MCF 10A (cell line): ENCODE data around the gene TMEM266. TPM values are rescaled to one million over a fixed set of nuclear protein-coding genes. Genes with fewer than 3 reads are reported as not detected.

Experiments used
- BruUV-seq: library from RNA; stranded (reverse); fragments of 400-500 nt; replicated peaks from 2 replicates; lab custom pipeline; 2021; lab: Mats Ljungman, UMichigan
- CTCF ChIA-PET: fragments of 300-600 bp; sonication (Branson Sonifier 250); formaldehyde crosslinking; extraction: SDS; loops from one replicate; lab custom pipeline; 2021; ENCODE audit warnings: antibody characterized with exemption, inconsistent platforms; lab: Yijun Ruan, JAX
- POLR2A ChIA-PET: fragments of 300-600, 350-650 bp; sonication (Branson Sonifier 250); formaldehyde crosslinking; extraction: SDS; loops from one replicate; lab custom pipeline; 2020; ENCODE audit warnings: antibody characterized with exemption, inconsistent platforms; lab: Yijun Ruan, JAX
- DNase-seq: peaks from one replicate; pipeline ENCODE4 v3.0.0-alpha.2; 2018; ENCODE audit not compliant: unreplicated experiment
- H3K27ac Mint-ChIP-seq: one replicate; pipeline ENCODE4 v1.8.0; 2022; ENCODE audit warnings: mild to moderate bottlenecking, low read depth, mixed read lengths; ENCODE audit not compliant: unreplicated experiment
- H3K27me3 Mint-ChIP-seq: one replicate; pipeline ENCODE4 v1.8.0; 2022; ENCODE audit warnings: mixed read lengths; ENCODE audit not compliant: insufficient read depth, unreplicated experiment
- H3K36me3 Mint-ChIP-seq: one replicate; pipeline ENCODE4 v1.8.0; 2022; ENCODE audit warnings: mild to moderate bottlenecking, moderate library complexity, mixed read lengths; ENCODE audit not compliant: insufficient read depth, unreplicated experiment
- H3K4me1 Mint-ChIP-seq: one replicate; pipeline ENCODE4 v1.8.0; 2022; ENCODE audit warnings: mixed read lengths; ENCODE audit not compliant: insufficient read depth, unreplicated experiment
- H3K4me3 Mint-ChIP-seq: one replicate; pipeline ENCODE4 v1.8.0; 2022; ENCODE audit warnings: mild to moderate bottlenecking, moderate library complexity, mixed read lengths; ENCODE audit not compliant: unreplicated experiment
- H3K9me3 Mint-ChIP-seq: one replicate; pipeline ENCODE4 v1.8.0; 2022; ENCODE audit warnings: mixed read lengths; ENCODE audit not compliant: unreplicated experiment
- intact Hi-C: fragments of 100-400 bp; cut with micrococcal nuclease; formaldehyde crosslinking; loops from 2 replicates; pipeline ENCODE4 v1.14.1; 2022
- total RNA-seq: library from RNA; stranded (reverse); gene quantifications from 2 replicates; pipeline ENCODE4 v1.2.3, GENCODE V29; 2022
- TF ChIP-seq, protein P1 (sequence below): fragments of 200-600 bp; IDR thresholded peaks from one replicate; pipeline ENCODE4 v1.8.0; 2022; ENCODE audit warnings: antibody characterized with exemption, mild to moderate bottlenecking; ENCODE audit not compliant: unreplicated experiment

Gene TMEM266
- total RNA-seq, 1 experiment from 2014 or later = not detected

- peaks cover 9% of the 10 kb centered on the region for H3K36me3 Mint-ChIP-seq
- no peaks in the 10 kb centered on the region for H3K9me3 Mint-ChIP-seq
- peak; percentile 92 for DNase-seq
- H3K4me3 Mint-ChIP-seq = no peak overlapping the region
- TF ChIP-seq, protein P1, sequence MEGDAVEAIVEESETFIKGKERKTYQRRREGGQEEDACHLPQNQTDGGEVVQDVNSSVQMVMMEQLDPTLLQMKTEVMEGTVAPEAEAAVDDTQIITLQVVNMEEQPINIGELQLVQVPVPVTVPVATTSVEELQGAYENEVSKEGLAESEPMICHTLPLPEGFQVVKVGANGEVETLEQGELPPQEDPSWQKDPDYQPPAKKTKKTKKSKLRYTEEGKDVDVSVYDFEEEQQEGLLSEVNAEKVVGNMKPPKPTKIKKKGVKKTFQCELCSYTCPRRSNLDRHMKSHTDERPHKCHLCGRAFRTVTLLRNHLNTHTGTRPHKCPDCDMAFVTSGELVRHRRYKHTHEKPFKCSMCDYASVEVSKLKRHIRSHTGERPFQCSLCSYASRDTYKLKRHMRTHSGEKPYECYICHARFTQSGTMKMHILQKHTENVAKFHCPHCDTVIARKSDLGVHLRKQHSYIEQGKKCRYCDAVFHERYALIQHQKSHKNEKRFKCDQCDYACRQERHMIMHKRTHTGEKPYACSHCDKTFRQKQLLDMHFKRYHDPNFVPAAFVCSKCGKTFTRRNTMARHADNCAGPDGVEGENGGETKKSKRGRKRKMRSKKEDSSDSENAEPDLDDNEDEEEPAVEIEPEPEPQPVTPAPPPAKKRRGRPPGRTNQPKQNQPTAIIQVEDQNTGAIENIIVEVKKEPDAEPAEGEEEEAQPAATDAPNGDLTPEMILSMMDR = no peak
- intact Hi-C loops = no loop called here
- H3K4me1 Mint-ChIP-seq = peaks cover 44% of the 10 kb centered on the region
- POLR2A ChIA-PET = interaction anchor here (0.9 kb wide), 1 partner anchor 14 kb away, joined by 4 read pairs; no protein-coding TSS in a partner anchor
- CTCF ChIA-PET = interaction anchor here (0.5 to 1.3 kb wide), 4 partner anchors 8 to 1211 kb away, joined by 3 to 5 read pairs (median 3); no protein-coding TSS in a partner anchor
- no peaks in the 10 kb centered on the region for H3K27me3 Mint-ChIP-seq
- no TSS peak for BruUV-seq
- peak overlapping the region; percentile 62 for H3K27ac Mint-ChIP-seq
These were observed 139.6 kb downstream of the TMEM266 start for GRCh38 chr15:76199106-76200082.

- ChIA-PET POLR2A (no interaction called here), CTCF (interaction anchor here (0.5 to 2.3 kb wide), 3 partner anchors 9 to 95 kb away, joined by 3 to 7 read pairs (median 5); no protein-coding TSS in a partner anchor)
- Mint-ChIP-seq H3K27me3 (no peaks in the 10 kb centered on the region), H3K27ac (no peak overlapping the region), H3K4me3 (no peak overlapping the region), H3K36me3 (peaks cover 15% of the 10 kb centered on the region), H3K4me1 (peaks cover 40% of the 10 kb centered on the region), H3K9me3 (no peaks in the 10 kb centered on the region)
- DNase-seq = no peak
- TF ChIP-seq, protein P1 = no peak
- no TSS peak for BruUV-seq
- intact Hi-C loops = no loop called here
These were observed 140.3 kb downstream of the TMEM266 start for GRCh38 chr15:76200083-76200465.

- H3K4me1 Mint-ChIP-seq = peaks cover 34% of the 10 kb centered on the region
- no peaks in the 10 kb centered on the region for H3K27me3 Mint-ChIP-seq
- TF ChIP-seq, protein P1 = no peak
- DNase-seq = no peak
- H3K9me3 Mint-ChIP-seq = no peaks in the 10 kb centered on the region
- no peak overlapping the region for H3K27ac Mint-ChIP-seq
- ChIA-PET CTCF (interaction anchor here (2.3 kb wide), 1 partner anchor 10 kb away, joined by 7 read pairs; no protein-coding TSS in a partner anchor), POLR2A (interaction anchor here (0.6 kb wide), 1 partner anchor 21 kb away, joined by 4 read pairs; no protein-coding TSS in a partner anchor)
- intact Hi-C loops = no loop called here
- H3K4me3 Mint-ChIP-seq = no peak overlapping the region
- peaks cover 21% of the 10 kb centered on the region for H3K36me3 Mint-ChIP-seq
- no TSS peak for BruUV-seq
These were observed 140.9 kb downstream of the TMEM266 start for GRCh38 chr15:76200641-76201105.
